Measurements from ENCODE around the gene CRTC2.

DNA sequence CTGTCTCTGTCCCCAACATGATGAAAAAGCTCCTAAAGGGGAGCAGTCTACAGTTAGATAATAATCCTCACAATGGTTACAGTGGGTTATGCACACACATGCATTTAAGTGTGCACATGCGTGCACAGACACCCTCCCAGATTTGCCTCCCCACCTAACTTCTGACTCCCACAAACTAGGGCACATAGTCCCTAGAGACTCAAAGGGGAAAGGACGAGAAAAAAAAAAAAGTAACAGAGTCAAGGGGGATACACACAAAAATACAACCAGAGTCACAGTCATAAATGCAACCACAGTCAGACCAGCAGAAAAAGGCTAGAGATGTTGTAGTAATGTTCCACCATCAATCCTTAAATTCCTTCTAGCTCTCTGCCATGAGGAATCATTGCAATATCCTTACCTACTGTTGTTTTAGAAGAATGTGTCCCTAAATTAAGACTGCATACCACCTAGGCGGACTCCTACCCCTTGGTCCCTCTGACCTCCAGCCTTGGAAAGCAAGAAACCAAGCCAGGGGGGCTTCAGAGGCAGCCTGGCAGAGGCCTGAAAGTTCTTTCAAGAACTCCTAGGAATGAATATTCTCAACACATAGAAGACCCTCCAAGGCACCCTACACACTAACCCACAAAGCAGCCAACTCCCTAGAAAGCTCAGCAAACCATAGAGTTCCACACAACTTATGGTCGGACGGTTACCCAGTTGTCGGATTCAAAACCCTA, 1.3 kb downstream of the CRTC2 start:
- TF ChIP-seq, protein P1, sequence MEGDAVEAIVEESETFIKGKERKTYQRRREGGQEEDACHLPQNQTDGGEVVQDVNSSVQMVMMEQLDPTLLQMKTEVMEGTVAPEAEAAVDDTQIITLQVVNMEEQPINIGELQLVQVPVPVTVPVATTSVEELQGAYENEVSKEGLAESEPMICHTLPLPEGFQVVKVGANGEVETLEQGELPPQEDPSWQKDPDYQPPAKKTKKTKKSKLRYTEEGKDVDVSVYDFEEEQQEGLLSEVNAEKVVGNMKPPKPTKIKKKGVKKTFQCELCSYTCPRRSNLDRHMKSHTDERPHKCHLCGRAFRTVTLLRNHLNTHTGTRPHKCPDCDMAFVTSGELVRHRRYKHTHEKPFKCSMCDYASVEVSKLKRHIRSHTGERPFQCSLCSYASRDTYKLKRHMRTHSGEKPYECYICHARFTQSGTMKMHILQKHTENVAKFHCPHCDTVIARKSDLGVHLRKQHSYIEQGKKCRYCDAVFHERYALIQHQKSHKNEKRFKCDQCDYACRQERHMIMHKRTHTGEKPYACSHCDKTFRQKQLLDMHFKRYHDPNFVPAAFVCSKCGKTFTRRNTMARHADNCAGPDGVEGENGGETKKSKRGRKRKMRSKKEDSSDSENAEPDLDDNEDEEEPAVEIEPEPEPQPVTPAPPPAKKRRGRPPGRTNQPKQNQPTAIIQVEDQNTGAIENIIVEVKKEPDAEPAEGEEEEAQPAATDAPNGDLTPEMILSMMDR (IDR thresholded peaks at IDR 0.05; ENCODE audit: poor library complexity, severe bottlenecking), result no peak
- TF ChIP-seq, protein P2, sequence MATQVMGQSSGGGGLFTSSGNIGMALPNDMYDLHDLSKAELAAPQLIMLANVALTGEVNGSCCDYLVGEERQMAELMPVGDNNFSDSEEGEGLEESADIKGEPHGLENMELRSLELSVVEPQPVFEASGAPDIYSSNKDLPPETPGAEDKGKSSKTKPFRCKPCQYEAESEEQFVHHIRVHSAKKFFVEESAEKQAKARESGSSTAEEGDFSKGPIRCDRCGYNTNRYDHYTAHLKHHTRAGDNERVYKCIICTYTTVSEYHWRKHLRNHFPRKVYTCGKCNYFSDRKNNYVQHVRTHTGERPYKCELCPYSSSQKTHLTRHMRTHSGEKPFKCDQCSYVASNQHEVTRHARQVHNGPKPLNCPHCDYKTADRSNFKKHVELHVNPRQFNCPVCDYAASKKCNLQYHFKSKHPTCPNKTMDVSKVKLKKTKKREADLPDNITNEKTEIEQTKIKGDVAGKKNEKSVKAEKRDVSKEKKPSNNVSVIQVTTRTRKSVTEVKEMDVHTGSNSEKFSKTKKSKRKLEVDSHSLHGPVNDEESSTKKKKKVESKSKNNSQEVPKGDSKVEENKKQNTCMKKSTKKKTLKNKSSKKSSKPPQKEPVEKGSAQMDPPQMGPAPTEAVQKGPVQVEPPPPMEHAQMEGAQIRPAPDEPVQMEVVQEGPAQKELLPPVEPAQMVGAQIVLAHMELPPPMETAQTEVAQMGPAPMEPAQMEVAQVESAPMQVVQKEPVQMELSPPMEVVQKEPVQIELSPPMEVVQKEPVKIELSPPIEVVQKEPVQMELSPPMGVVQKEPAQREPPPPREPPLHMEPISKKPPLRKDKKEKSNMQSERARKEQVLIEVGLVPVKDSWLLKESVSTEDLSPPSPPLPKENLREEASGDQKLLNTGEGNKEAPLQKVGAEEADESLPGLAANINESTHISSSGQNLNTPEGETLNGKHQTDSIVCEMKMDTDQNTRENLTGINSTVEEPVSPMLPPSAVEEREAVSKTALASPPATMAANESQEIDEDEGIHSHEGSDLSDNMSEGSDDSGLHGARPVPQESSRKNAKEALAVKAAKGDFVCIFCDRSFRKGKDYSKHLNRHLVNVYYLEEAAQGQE (IDR thresholded peaks at IDR 0.05; ENCODE audit: borderline replicate concordance), result no peak

Data from neural cell (in vitro differentiated cells).